ENCODE results near the gene HAUS3. TPM values are rescaled to one million over a fixed set of nuclear protein-coding genes. Genes with fewer than 3 reads are reported as not detected.
A peak's percentile ranks its signal among the peaks of the same experiment; 100 is the strongest.

HAUS3 gene
- total RNA-seq, 2 donors from 2014 or later: 6.5 to 12.9 TPM

- Histone ChIP-seq H3K27ac (no peak overlapping the region), H3K27me3 (replicated peaks; ENCODE audit: insufficient read depth) (no peaks in the 10 kb centered on the region), H3K4me3 (no peak overlapping the region), H3K9me3 (no peaks in the 10 kb centered on the region), H3K4me1 (ENCODE audit: control insufficient read depth in 1 of 2, low read depth in 2 of 2) (peaks cover 0 to 15% of the 10 kb centered on the region in 2 donors), H3K36me3 (no peaks in the 10 kb centered on the region)
- DNase-seq (ENCODE audit: low spot score) (no peak), ATAC-seq (ENCODE audit: insufficient number of reproducible peaks, low FRiP score, low read depth) (no peak)
- TF ChIP-seq CTCF (IDR thresholded peaks at IDR 0.05): no peak
Measured at GRCh38 chr4:2268357-2269205, 26.7 kb upstream of the HAUS3 start.

GRCh38 chr4:2267841-2268240 lies 25.9 kb upstream of the HAUS3 start:
- ATAC-seq (ENCODE audit: insufficient number of reproducible peaks, low FRiP score, low read depth) (no peak), DNase-seq (ENCODE audit: low spot score) (no peak)
- Histone ChIP-seq H3K36me3 (no peaks in the 10 kb centered on the region), H3K9me3 (no peaks in the 10 kb centered on the region), H3K4me1 (ENCODE audit: control insufficient read depth in 1 of 2, low read depth in 2 of 2) (peaks cover 0 to 22% of the 10 kb centered on the region in 2 donors), H3K27ac (no peak overlapping the region), H3K27me3 (replicated peaks; ENCODE audit: insufficient read depth) (no peaks in the 10 kb centered on the region), H3K4me3 (no peak overlapping the region)
- no peak for TF ChIP-seq CTCF (IDR thresholded peaks at IDR 0.05)

- TF ChIP-seq CTCF (IDR thresholded peaks at IDR 0.05): no peak
- Histone ChIP-seq H3K9me3 (no peaks in the 10 kb centered on the region), H3K27ac (no peak overlapping the region), H3K4me1 (ENCODE audit: control insufficient read depth in 1 of 2, low read depth in 2 of 2) (peaks cover 0 to 24% of the 10 kb centered on the region in 2 donors), H3K27me3 (replicated peaks; ENCODE audit: insufficient read depth) (no peaks in the 10 kb centered on the region), H3K36me3 (no peaks in the 10 kb centered on the region), H3K4me3 (no peak overlapping the region)
- ATAC-seq (ENCODE audit: insufficient number of reproducible peaks, low FRiP score, low read depth) (no peak), DNase-seq (ENCODE audit: low spot score) (no peak)
Measured at GRCh38 chr4:2267320-2267811, 25.4 kb upstream of the HAUS3 start.

- Histone ChIP-seq H3K36me3 (no peaks in the 10 kb centered on the region), H3K4me1 (ENCODE audit: control insufficient read depth in 1 of 2, low read depth in 2 of 2) (peaks cover 0 to 24% of the 10 kb centered on the region in 2 donors), H3K9me3 (no peaks in the 10 kb centered on the region), H3K27ac (no peak overlapping the region), H3K27me3 (replicated peaks; ENCODE audit: insufficient read depth) (no peaks in the 10 kb centered on the region), H3K4me3 (no peak overlapping the region)
- TF ChIP-seq CTCF (IDR thresholded peaks at IDR 0.05): no peak
- no peak for DNase-seq (ENCODE audit: low spot score)
- ATAC-seq (ENCODE audit: insufficient number of reproducible peaks, low FRiP score, low read depth): no peak
Measured at GRCh38 chr4:2266821-2267220, 24.9 kb upstream of the HAUS3 start.

GRCh38 chr4:2266181-2266580 lies 24.3 kb upstream of the HAUS3 start:
- Histone ChIP-seq H3K36me3 (no peaks in the 10 kb centered on the region), H3K27me3 (replicated peaks; ENCODE audit: insufficient read depth) (no peaks in the 10 kb centered on the region), H3K9me3 (no peaks in the 10 kb centered on the region), H3K4me3 (no peak overlapping the region), H3K27ac (peak overlapping the region; percentile 12 to 30), H3K4me1 (ENCODE audit: control insufficient read depth in 1 of 2, low read depth in 2 of 2) (peaks cover 0 to 24% of the 10 kb centered on the region in 2 donors)
- no peak for TF ChIP-seq CTCF (IDR thresholded peaks at IDR 0.05)
- ATAC-seq (ENCODE audit: insufficient number of reproducible peaks, low FRiP score, low read depth) (no peak), DNase-seq (ENCODE audit: low spot score) (no peak)
